H1 (cell line): ENCODE measurements around the gene ATP6V1F. TPM values are rescaled to one million over a fixed set of nuclear protein-coding genes. Genes with fewer than 3 reads are reported as not detected.

ENCODE experiments used
- CTCF ChIA-PET: fragments of 300-600 bp; sonication (Branson Sonifier 250); formaldehyde crosslinking; loops from one replicate; lab custom pipeline; 2021; ENCODE audit not compliant: partially characterized antibody; lab: Charles Lee
- POLR2A ChIA-PET: fragments of 300-600 bp; sonication (Branson Sonifier 250); formaldehyde crosslinking; loops from one replicate; lab custom pipeline; 2021; ENCODE audit warnings: inconsistent platforms; ENCODE audit not compliant: partially characterized antibody; lab: Charles Lee
- DNase-seq, 2 experiments: peaks; one replicate each; pipeline versions ENCODE4 v3.0.0 to v3.0.0-alpha.2; 2010 to 2022; ENCODE audit warnings: low spot score in 2 of 2, low read depth in 1 of 2, mixed read lengths in 1 of 2
- FAIRE-seq: peaks from 2 replicates; lab custom pipeline; 2011; peaks lifted over from hg19 to GRCh38; lab: Jason Lieb, UNC
- H2AFZ ChIP-seq: 2 replicates; pipeline ENCODE4 v1.8.1; 2012; ENCODE audit warnings: low read length, inconsistent platforms
- H2AK5ac ChIP-seq: 2 replicates; pipeline ENCODE4 v1.6.1; 2013; ENCODE audit warnings: low read depth, low read length
- H2BK120ac ChIP-seq: replicated peaks from 2 replicates; pipeline ENCODE3; 2013; ENCODE audit warnings: low read depth, low read length, inconsistent platforms
- H2BK12ac ChIP-seq: 2 replicates; pipeline ENCODE4 v1.6.1; 2013; ENCODE audit warnings: low read depth, low read length
- H2BK15ac ChIP-seq: 2 replicates; pipeline ENCODE4 v1.6.1; 2013; ENCODE audit warnings: low read length
- H2BK20ac ChIP-seq: 2 replicates; pipeline ENCODE4 v1.6.1; 2013; ENCODE audit warnings: low read length
- H2BK5ac ChIP-seq: 2 replicates; pipeline ENCODE4 v1.6.1; 2013; ENCODE audit warnings: low read depth, low read length
- H3K14ac ChIP-seq: 2 replicates; pipeline ENCODE4 v1.6.1; 2013; ENCODE audit warnings: inconsistent platforms; ENCODE audit not compliant: insufficient read length
- H3K18ac ChIP-seq: 2 replicates; pipeline ENCODE4 v1.6.1; 2013; ENCODE audit warnings: low read length; ENCODE audit errors: extremely low read depth
- H3K23ac ChIP-seq: 2 replicates; pipeline ENCODE4 v1.6.1; 2013; ENCODE audit warnings: inconsistent platforms; ENCODE audit not compliant: insufficient read length
- H3K23me2 ChIP-seq: 2 replicates; pipeline ENCODE4 v1.6.1; 2013; ENCODE audit warnings: low read depth, low read length
- H3K27ac ChIP-seq: 2 replicates; pipeline ENCODE4 v1.6.1; 2011; ENCODE audit warnings: low read depth, low read length, inconsistent platforms
- H3K27me3 ChIP-seq, 4 experiments: replicated peaks in 1 of 4; 1 replicate in 1 of 4; 2 replicates in 3 of 4; pipeline versions ENCODE4 v1.6.1 to v1.8.1; 2011 to 2013; ENCODE audit warnings: low read length in 3 of 4, mild to moderate bottlenecking in 3 of 4, inconsistent platforms in 2 of 4, mixed read lengths in 2 of 4, moderate library complexity in 1 of 4; ENCODE audit not compliant: control insufficient read depth in 3 of 4, insufficient read depth in 3 of 4; ENCODE audit errors: extremely low read depth in 1 of 4
- H3K36me3 ChIP-seq, 4 experiments: 2 replicates each; pipeline versions ENCODE4 v1.6.1 to v1.8.1; 2011 to 2013; ENCODE audit warnings: mild to moderate bottlenecking in 4 of 4, low read length in 3 of 4, moderate library complexity in 2 of 4, control low read depth in 1 of 4, inconsistent platforms in 1 of 4; ENCODE audit not compliant: insufficient read depth in 4 of 4, control insufficient read depth in 2 of 4
- H3K4ac ChIP-seq: replicated peaks from 2 replicates; pipeline ENCODE3; 2013; ENCODE audit warnings: low read length, low read depth, mixed read lengths, inconsistent platforms; ENCODE audit not compliant: insufficient read length
- H3K4me1 ChIP-seq, 4 experiments: replicated peaks in 1 of 4; 1 replicate in 1 of 4; 2 replicates in 3 of 4; pipeline versions ENCODE4 v1.6.1 to v1.8.1; 2011 to 2013; ENCODE audit warnings: low read length in 3 of 4, inconsistent platforms in 2 of 4, mixed read lengths in 1 of 4; ENCODE audit not compliant: insufficient read depth in 4 of 4, control insufficient read depth in 3 of 4
- H3K4me2 ChIP-seq, 2 experiments: 2 replicates each; pipeline versions ENCODE4 v1.6.1 to v1.8.1; 2011 to 2013; ENCODE audit warnings: low read depth in 2 of 2, low read length in 2 of 2, control low read depth in 1 of 2, inconsistent platforms in 1 of 2, mild to moderate bottlenecking in 1 of 2; ENCODE audit not compliant: insufficient read depth in 1 of 2
- H3K4me3 ChIP-seq, 4 experiments: fragments of 200-600, 300-600 bp in 1 of 4; sonication (generic), shearing (Covaris generic), sonication (Bioruptor Twin) in 1 of 4; 2 replicates each; pipeline versions ENCODE4 v1.5.1 to v1.8.1; 2011 to 2016; ENCODE audit warnings: low read length in 4 of 4, low read depth in 3 of 4, control low read depth in 2 of 4, inconsistent platforms in 2 of 4, mild to moderate bottlenecking in 2 of 4, mixed read lengths in 1 of 4, moderate library complexity in 1 of 4; ENCODE audit not compliant: insufficient read depth in 2 of 4; ENCODE audit errors: extremely low read depth in 1 of 4
- H3K56ac ChIP-seq: replicated peaks from 2 replicates; pipeline ENCODE3; 2013; ENCODE audit warnings: low read depth, mild to moderate bottlenecking, mixed read lengths, low read length, inconsistent platforms; ENCODE audit not compliant: insufficient read length
- H3K79me1 ChIP-seq: 2 replicates; pipeline ENCODE4 v1.6.1; 2013; ENCODE audit warnings: low read depth, low read length, control low read depth
- H3K79me2 ChIP-seq, 2 experiments: 2 replicates each; pipeline versions ENCODE4 v1.6.1 to v1.8.1; 2012 to 2013; ENCODE audit warnings: low read length in 2 of 2, mild to moderate bottlenecking in 2 of 2, inconsistent platforms in 1 of 2; ENCODE audit not compliant: insufficient read depth in 2 of 2, control insufficient read depth in 1 of 2
- H3K9ac ChIP-seq, 4 experiments: replicated peaks in 1 of 4; 1 replicate in 1 of 4; 2 replicates in 3 of 4; pipeline versions ENCODE4 v1.6.1 to v1.8.1; 2011 to 2013; ENCODE audit warnings: low read depth in 3 of 4, low read length in 3 of 4, control low read depth in 2 of 4, mild to moderate bottlenecking in 2 of 4, moderate library complexity in 2 of 4, inconsistent platforms in 1 of 4; ENCODE audit errors: extremely low read depth in 1 of 4
- H3K9me3 ChIP-seq, 2 experiments: 2 replicates each; pipeline versions ENCODE4 v1.6.1 to v1.8.1; 2012 to 2013; ENCODE audit warnings: mild to moderate bottlenecking in 2 of 2, moderate library complexity in 2 of 2, control low read depth in 1 of 2, inconsistent platforms in 1 of 2, low read depth in 1 of 2, low read length in 1 of 2, mixed read lengths in 1 of 2; ENCODE audit not compliant: insufficient read depth in 2 of 2
- H4K20me1 ChIP-seq, 2 experiments: replicated peaks in 1 of 2; 2 replicates each; pipeline versions ENCODE3 to v1.8.1; 2011 to 2013; ENCODE audit warnings: inconsistent platforms in 2 of 2, low read length in 2 of 2, mild to moderate bottlenecking in 1 of 2; ENCODE audit not compliant: insufficient read depth in 2 of 2, control insufficient read depth in 1 of 2
- H4K5ac ChIP-seq: 2 replicates; pipeline ENCODE4 v1.6.1; 2013; ENCODE audit warnings: low read length, low read depth, mixed read lengths, inconsistent platforms; ENCODE audit not compliant: insufficient read length
- H4K8ac ChIP-seq: 2 replicates; pipeline ENCODE4 v1.8.0; 2013; ENCODE audit warnings: mild to moderate bottlenecking, moderate library complexity, low read length, inconsistent platforms; ENCODE audit not compliant: insufficient read depth; ENCODE audit errors: extremely low read depth
- H4K91ac ChIP-seq: replicated peaks from 2 replicates; pipeline ENCODE3; 2013; ENCODE audit warnings: low read length, mixed read lengths, inconsistent platforms; ENCODE audit not compliant: insufficient read length
- CEBPB ChIP-seq: IDR thresholded peaks from 2 replicates; pipeline ENCODE4 v1.6.1; 2012; ENCODE audit warnings: low read depth, low read length
- EZH2 ChIP-seq: fragments of 200-600 bp; sonication (generic); IDR thresholded peaks from 2 replicates; pipeline ENCODE4 v1.7.1; 2012; ENCODE audit warnings: low read depth, mild to moderate bottlenecking, moderate library complexity, low read length, inconsistent platforms; ENCODE audit not compliant: severe bottlenecking
- HDAC2 ChIP-seq, 2 experiments: fragments of 300-600 bp in 1 of 2; sonication (generic) in 1 of 2; IDR thresholded peaks; 2 replicates each; pipeline ENCODE4 v1.6.1; 2011 to 2012; ENCODE audit warnings: low read depth in 2 of 2, low read length in 2 of 2, mild to moderate bottlenecking in 2 of 2, moderate library complexity in 2 of 2, borderline replicate concordance in 1 of 2, inconsistent platforms in 1 of 2
- JUN ChIP-seq: IDR thresholded peaks from 2 replicates; pipeline ENCODE4 v1.6.1; 2011; ENCODE audit warnings: low read depth, mild to moderate bottlenecking, improper control_type of control experiment, low read length
- JUND ChIP-seq: IDR thresholded peaks from 2 replicates; pipeline ENCODE4 v1.6.1; 2011; ENCODE audit warnings: mild to moderate bottlenecking, improper control_type of control experiment, low read length
- KDM4A ChIP-seq: IDR thresholded peaks from one replicate; pipeline ENCODE4 v1.7.1; 2012; ENCODE audit warnings: low read depth, mild to moderate bottlenecking, moderate library complexity, low read length, inconsistent platforms; ENCODE audit not compliant: severe bottlenecking
- NANOG ChIP-seq: IDR thresholded peaks from 2 replicates; pipeline ENCODE4 v1.6.1; 2011; ENCODE audit warnings: low read length, low read depth, mild to moderate bottlenecking, inconsistent platforms; ENCODE audit not compliant: insufficient read depth, poor library complexity, severe bottlenecking
- SIRT6 ChIP-seq: IDR thresholded peaks from one replicate; pipeline ENCODE4 v1.7.1; 2012; ENCODE audit warnings: low read length, inconsistent platforms
- SP4 ChIP-seq: IDR thresholded peaks from 2 replicates; pipeline ENCODE4 v1.6.1; 2012; ENCODE audit warnings: low read length, inconsistent platforms
- SUZ12 ChIP-seq: fragments of 200-600 bp; sonication (generic); IDR thresholded peaks from 2 replicates; pipeline ENCODE4 v1.6.1; 2012; ENCODE audit warnings: mild to moderate bottlenecking, inconsistent platforms, low read length, moderate library complexity, mixed read lengths
- TCF12 ChIP-seq: IDR thresholded peaks from 2 replicates; pipeline ENCODE4 v1.6.1; 2011; ENCODE audit warnings: low read depth, mild to moderate bottlenecking, low read length
- whole genome bisulfite sequencing, 2 experiments: shearing (Covaris generic) in 1 of 2; methylation state at CpG; one replicate each; pipeline versions ENCODE4 v1.1.6 to v1.1.7; 2013 to 2015; ENCODE audit warnings: low lambda C conversion rate in 2 of 2, mixed read lengths in 2 of 2, inconsistent platforms in 1 of 2, low coverage in 1 of 2, missing lambda C conversion rate in 1 of 2; ENCODE audit not compliant: insufficient replicate concordance in 2 of 2, insufficient coverage in 1 of 2, insufficient read length in 1 of 2; ENCODE audit errors: extremely low coverage in 1 of 2, missing lambda C conversion rate in 1 of 2; 5-methylcytosine and 5-hydroxymethylcytosine counted together
- polyA plus RNA-seq, 7 experiments: library from polyadenylated mRNA; depleted of rRNA in 3 of 7; stranded (reverse) in 5 of 7; unstranded in 2 of 7; fragments of >200 nt in 5 of 7; fragments of 200-250 nt in 2 of 7; gene quantifications; 1 replicate in 5 of 7; 2 replicates in 1 of 7; 4 replicates in 1 of 7; pipeline versions ENCODE4 v1.2.1 to v1.2.3, GENCODE V29; 2011 to 2013; ENCODE audit warnings: missing spikeins in 2 of 7, mixed read lengths in 2 of 7
- total RNA-seq: library from RNA; stranded (reverse); fragmentation: NEBNext Ultra II Directional; extraction: Animal tissue kit (Norgen Biotek cat#: 25700); gene quantifications from 2 replicates; pipeline ENCODE4 v1.2.1, GENCODE V29; 2021
- TF ChIP-seq, protein P1 (sequence below): IDR thresholded peaks from 2 replicates; pipeline ENCODE4 v1.6.1; 2012; ENCODE audit warnings: inconsistent platforms

ATP6V1F gene
- total and polyA plus RNA-seq, 2 of the 8 experiments (the other 6 are each of a cell fraction or from before 2014, with no cell fraction given) = 104 to 318 TPM

DNA sequence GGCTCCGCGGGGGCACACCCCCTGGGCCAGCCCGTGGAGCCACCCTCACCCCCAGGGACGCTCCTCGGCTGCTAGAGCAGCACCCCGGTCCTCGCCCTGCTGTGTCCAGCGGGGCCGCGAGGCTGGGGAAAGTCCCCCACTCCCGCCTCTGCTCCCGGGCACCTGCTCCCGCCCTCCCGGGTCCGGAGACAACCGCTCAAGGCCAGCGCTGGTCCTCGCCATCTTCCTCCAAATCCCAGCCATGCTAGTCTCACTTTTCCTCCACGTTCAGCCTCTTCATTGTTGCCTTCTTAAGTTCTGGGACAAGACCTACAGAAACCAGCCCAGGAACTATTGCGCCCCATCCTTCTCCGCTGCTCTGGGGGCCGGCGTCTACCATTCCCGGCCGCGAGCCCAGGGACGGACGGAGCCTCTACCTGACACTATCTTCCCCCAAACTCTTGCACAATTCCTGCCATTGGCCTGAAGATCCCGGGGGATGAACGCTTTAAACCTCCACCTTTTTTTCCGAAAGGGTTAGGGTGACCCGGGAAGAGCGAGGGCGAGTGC, 52.7 kb downstream of the ATP6V1F start:
- Histone ChIP-seq H2BK120ac (no peak overlapping the region), H3K14ac (no peak overlapping the region), H3K4ac (no peak overlapping the region), H3K79me2 (no peaks in the 10 kb centered on the region), H3K4me2 (peak overlapping the region; percentile 86 to 92), H3K4me3 (peak overlapping the region; percentile 44 to 64 (median 50)), H2BK5ac (no peak overlapping the region), H3K4me1 (peaks cover 0 to 33% (median 15%) of the 10 kb centered on the region in 4 experiments; a peak in 6 of 7 replicates), H2BK20ac (no peak overlapping the region), H3K79me1 (no peaks in the 10 kb centered on the region), H2BK12ac (0 out of 2 replicates have a peak overlapping the region, but pooled peaks have one; percentile 27), H3K18ac (peak overlapping the region; percentile 32), H3K9me3 (no peaks in the 10 kb centered on the region), H2BK15ac (no peak overlapping the region), H4K91ac (no peak overlapping the region), H2AK5ac (no peak overlapping the region), H3K36me3 (no peaks in the 10 kb centered on the region), H3K56ac (no peak overlapping the region), H4K8ac (peak overlapping the region; percentile 42; the same call in 1 of the 2 replicates), H3K27ac (no peak overlapping the region), H3K23ac (no peak overlapping the region), H3K23me2 (peaks cover 8% of the 10 kb centered on the region; the same call in 1 of the 2 replicates), H4K20me1 (peaks cover 0 to 1% of the 10 kb centered on the region in 2 experiments), H2AFZ (peak overlapping the region; percentile 31; the same call in 1 of the 2 replicates), H3K27me3 (peaks cover 27 to 60% (median 47%) of the 10 kb centered on the region in 4 experiments), H3K9ac (peak overlapping the region in 1 of 4 experiments; percentile 37; a peak in 3 of 7 replicates), H4K5ac (no peak overlapping the region)
- WGBS, 2 experiments = 3% methylated on average over 20 of the region's 34 CpGs; no CpG with 5 or more reads in 1 of the 2 experiments
- FAIRE-seq (no peak), DNase-seq (peak in 1 of 2 experiments; percentile 55)
- CTCF ChIA-PET = interaction anchor here (0.8 to 1.7 kb wide), 4 partner anchors 25 to 255 kb away, joined by 3 to 6 read pairs (median 4); no protein-coding TSS in a partner anchor
- POLR2A ChIA-PET = interaction anchor here (0.8 kb wide), 1 partner anchor 18 kb away, joined by 3 read pairs; no protein-coding TSS in a partner anchor
- TF ChIP-seq, protein P1, sequence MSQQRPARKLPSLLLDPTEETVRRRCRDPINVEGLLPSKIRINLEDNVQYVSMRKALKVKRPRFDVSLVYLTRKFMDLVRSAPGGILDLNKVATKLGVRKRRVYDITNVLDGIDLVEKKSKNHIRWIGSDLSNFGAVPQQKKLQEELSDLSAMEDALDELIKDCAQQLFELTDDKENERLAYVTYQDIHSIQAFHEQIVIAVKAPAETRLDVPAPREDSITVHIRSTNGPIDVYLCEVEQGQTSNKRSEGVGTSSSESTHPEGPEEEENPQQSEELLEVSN = peak; percentile 53; the same call in 1 of the 2 replicates
- TF ChIP-seq CEBPB (peak; percentile 93), SP4 (no peak), JUN (no peak), KDM4A (no peak), SUZ12 (peak; percentile 44), NANOG (no peak), EZH2 (no peak), HDAC2 (IDR thresholded peaks at IDR 0.05; ENCODE audit: borderline replicate concordance in 1 of 2, low read depth in 2 of 2, low read length in 2 of 2) (no peak), JUND (no peak), TCF12 (no peak), SIRT6 (no peak)
